Right lobe of liver (tissue), 6 donors: ENCODE measurements around the gene ZNF362. TPM values are rescaled to one million over a fixed set of nuclear protein-coding genes. Genes with fewer than 3 reads are reported as not detected.

Experiments
- ATAC-seq, 4 donors: fragments of 200-7000 bp; cut with Tn5 transposase; one replicate each; pipeline ENCODE4 v1.9.1; 2020; ENCODE audit warnings: mild to moderate bottlenecking in 4 of 4, moderate library complexity in 4 of 4
- DNase-seq, 3 donors: peaks; one replicate each; pipeline ENCODE4 v3.0.0-alpha.2; 2020
- H3K27ac ChIP-seq, 3 donors: fragments of 200-600 bp; one replicate each; pipeline ENCODE4 v1.8.0; 2022
- H3K27me3 ChIP-seq, 2 donors: fragments of 200-600 bp; one replicate each; pipeline ENCODE4 v1.8.0; 2022
- H3K36me3 ChIP-seq, 4 donors: fragments of 200-600 bp; sonication (generic) in 1 of 4; one replicate each; pipeline versions ENCODE4 v1.5.1 to v1.8.0; 2017 to 2022; ENCODE audit warnings: control low read depth in 1 of 4
- H3K4me1 ChIP-seq, 4 donors: fragments of 200-600 bp; sonication (generic) in 1 of 4; one replicate each; pipeline versions ENCODE4 v1.5.1 to v1.8.0; 2017 to 2022; ENCODE audit warnings: control low read depth in 1 of 4
- H3K4me3 ChIP-seq, 3 donors: fragments of 200-600 bp; one replicate each; pipeline ENCODE4 v1.8.0; 2022
- H3K9me3 ChIP-seq, 4 donors: fragments of 200-600 bp; sonication (generic) in 1 of 4; one replicate each; pipeline versions ENCODE4 v1.5.1 to v1.8.0; 2017 to 2022; ENCODE audit warnings: control low read depth in 1 of 4
- POLR2A ChIP-seq: fragments of 450-650 bp; IDR thresholded peaks from one replicate; pipeline ENCODE4 v1.6.1; 2017; ENCODE audit warnings: antibody characterized with exemption, mild to moderate bottlenecking
- WGBS: methylation state at CpG from one replicate; pipeline ENCODE4 v1.1.6; 2018; ENCODE audit warnings: low coverage, low lambda C conversion rate; ENCODE audit not compliant: insufficient coverage; ENCODE audit errors: missing lambda C conversion rate; 5-methylcytosine and 5-hydroxymethylcytosine counted together
- intact Hi-C, 2 donors: fragments of 100-400 bp; cut with DNase I; formaldehyde crosslinking; loops; one replicate each; pipeline versions ENCODE4 v1.11.2 to v1.14.1; 2022
- total RNA-seq, 6 experiments: library from RNA; depleted of rRNA in 2 of 6; stranded (reverse); fragments of >200 nt in 2 of 6; fragmentation: NEBNext Ultra II Directional in 3 of 6; extraction: Animal tissue kit (Norgen Biotek cat#: 25700) in 3 of 6; gene quantifications; one replicate each; pipeline versions ENCODE4 v1.1.0 to v1.2.4, GENCODE V29; 2016 to 2023
- TF ChIP-seq, protein P1 (sequence below), 4 donors: fragments of 200-600 bp in 3 of 4; fragments of 450-650 bp in 1 of 4; IDR thresholded peaks; one replicate each; pipeline versions ENCODE4 v1.5.1 to v1.8.0; 2016 to 2022; ENCODE audit warnings: antibody characterized with exemption in 4 of 4, mild to moderate bottlenecking in 2 of 4
- donor health status: DM: no; HTN: yes; CAD: no.
- donor health status: DM: no; HTN: no; CAD: no.
- donor health status: DM: no; HTN: no; CAD: no.
- donor health status: DM: no; HTN: yes; CAD: no.
- donor health status: DM: no; HTN: yes; CAD: no.

ZNF362 gene
- total RNA-seq, 6 experiments from 2014 or later = 3.4 to 8.4 (median 7.0) TPM

DNA sequence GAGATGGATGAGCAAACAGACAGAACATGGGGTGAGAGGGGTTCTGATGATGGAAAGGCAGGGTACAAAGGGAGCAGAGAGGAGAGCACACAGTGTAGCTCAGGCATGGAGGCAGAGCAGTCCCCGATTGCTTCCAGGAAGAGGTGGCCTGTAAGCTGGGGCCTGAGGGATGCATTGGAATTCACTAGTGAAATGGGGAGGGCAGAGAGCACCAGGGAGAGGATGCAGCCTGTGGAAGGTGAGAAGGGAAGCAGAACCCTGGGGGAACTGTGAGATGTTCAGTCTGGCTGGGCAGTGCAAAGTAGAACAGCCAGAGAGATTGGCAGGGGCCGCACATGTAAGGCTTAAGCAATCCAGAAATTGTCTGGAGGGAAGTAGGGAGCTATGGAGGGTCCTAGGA is 12.2 kb downstream of the ZNF362 start:
- WGBS = no CpG with 5 or more reads among the region's 2 CpGs
- no peaks in the 10 kb centered on the region for H3K9me3 ChIP-seq
- ATAC-seq (no peak), DNase-seq (no peak)
- no peak for TF ChIP-seq POLR2A
- TF ChIP-seq, protein P1, sequence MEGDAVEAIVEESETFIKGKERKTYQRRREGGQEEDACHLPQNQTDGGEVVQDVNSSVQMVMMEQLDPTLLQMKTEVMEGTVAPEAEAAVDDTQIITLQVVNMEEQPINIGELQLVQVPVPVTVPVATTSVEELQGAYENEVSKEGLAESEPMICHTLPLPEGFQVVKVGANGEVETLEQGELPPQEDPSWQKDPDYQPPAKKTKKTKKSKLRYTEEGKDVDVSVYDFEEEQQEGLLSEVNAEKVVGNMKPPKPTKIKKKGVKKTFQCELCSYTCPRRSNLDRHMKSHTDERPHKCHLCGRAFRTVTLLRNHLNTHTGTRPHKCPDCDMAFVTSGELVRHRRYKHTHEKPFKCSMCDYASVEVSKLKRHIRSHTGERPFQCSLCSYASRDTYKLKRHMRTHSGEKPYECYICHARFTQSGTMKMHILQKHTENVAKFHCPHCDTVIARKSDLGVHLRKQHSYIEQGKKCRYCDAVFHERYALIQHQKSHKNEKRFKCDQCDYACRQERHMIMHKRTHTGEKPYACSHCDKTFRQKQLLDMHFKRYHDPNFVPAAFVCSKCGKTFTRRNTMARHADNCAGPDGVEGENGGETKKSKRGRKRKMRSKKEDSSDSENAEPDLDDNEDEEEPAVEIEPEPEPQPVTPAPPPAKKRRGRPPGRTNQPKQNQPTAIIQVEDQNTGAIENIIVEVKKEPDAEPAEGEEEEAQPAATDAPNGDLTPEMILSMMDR (IDR thresholded peaks at IDR 0.05) = no peak
- H3K27me3 ChIP-seq = no peaks in the 10 kb centered on the region
- no peak overlapping the region for H3K27ac ChIP-seq
- intact Hi-C loops = no loop called here
- H3K4me1 ChIP-seq = no peaks in the 10 kb centered on the region
- H3K4me3 ChIP-seq = no peak overlapping the region
- no peaks in the 10 kb centered on the region for H3K36me3 ChIP-seq

GRCh38 chr1:33268927-33269610 is 12.8 kb downstream of the ZNF362 start:
- intact Hi-C loops = no loop called here
- no peaks in the 10 kb centered on the region for H3K9me3 ChIP-seq
- no peak for DNase-seq
- no peak overlapping the region for H3K4me3 ChIP-seq
- TF ChIP-seq, protein P1 (IDR thresholded peaks at IDR 0.05) = no peak
- no peak for TF ChIP-seq POLR2A
- no peaks in the 10 kb centered on the region for H3K27me3 ChIP-seq
- no peaks in the 10 kb centered on the region for H3K36me3 ChIP-seq
- 76% methylated on average over 2 of the region's 5 CpGs for WGBS
- no peak overlapping the region for H3K27ac ChIP-seq
- no peaks in the 10 kb centered on the region for H3K4me1 ChIP-seq
- no peak for ATAC-seq

- ATAC-seq = no peak
- WGBS = 89% methylated on average over 5 of the region's 5 CpGs
- H3K4me1 ChIP-seq = no peaks in the 10 kb centered on the region
- intact Hi-C loops = no loop called here
- no peak overlapping the region for H3K4me3 ChIP-seq
- H3K9me3 ChIP-seq = no peaks in the 10 kb centered on the region
- H3K36me3 ChIP-seq = no peaks in the 10 kb centered on the region
- H3K27ac ChIP-seq = no peak overlapping the region
- H3K27me3 ChIP-seq = no peaks in the 10 kb centered on the region
- no peak for TF ChIP-seq POLR2A
- TF ChIP-seq, protein P1 (IDR thresholded peaks at IDR 0.05) = no peak
- no peak for DNase-seq
These were observed 13.3 kb downstream of the ZNF362 start for GRCh38 chr1:33269621-33270020.

DNA sequence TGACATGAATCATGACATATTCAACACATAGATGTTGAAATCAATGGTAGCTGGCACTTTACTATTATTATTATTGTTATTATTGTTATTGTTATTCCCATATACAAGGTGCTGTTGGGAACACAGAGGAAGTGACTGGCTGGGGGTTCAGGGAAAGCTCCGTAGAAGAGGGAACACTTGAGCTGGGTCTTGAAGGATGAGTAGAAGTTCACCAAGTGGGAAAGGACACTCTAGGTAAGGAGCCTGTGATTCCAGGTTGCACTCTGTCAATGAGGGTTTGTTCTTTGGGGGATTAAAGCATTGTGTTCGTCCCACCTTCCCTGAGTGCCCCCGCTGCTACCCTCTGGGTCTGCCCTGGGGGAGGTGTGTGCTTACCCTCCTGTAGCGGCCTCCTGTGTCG is 14.1 kb downstream of the ZNF362 start:
- WGBS = 88% methylated on average over 4 of the region's 5 CpGs
- Histone ChIP-seq H3K27ac (no peak overlapping the region), H3K4me3 (no peak overlapping the region), H3K4me1 (no peaks in the 10 kb centered on the region), H3K9me3 (no peaks in the 10 kb centered on the region), H3K27me3 (no peaks in the 10 kb centered on the region), H3K36me3 (no peaks in the 10 kb centered on the region)
- TF ChIP-seq, protein P1 (IDR thresholded peaks at IDR 0.05) = no peak
- no peak for TF ChIP-seq POLR2A
- intact Hi-C loops = no loop called here
- no peak for DNase-seq
- no peak for ATAC-seq
